ENCODE data around the gene COBL.

DNA sequence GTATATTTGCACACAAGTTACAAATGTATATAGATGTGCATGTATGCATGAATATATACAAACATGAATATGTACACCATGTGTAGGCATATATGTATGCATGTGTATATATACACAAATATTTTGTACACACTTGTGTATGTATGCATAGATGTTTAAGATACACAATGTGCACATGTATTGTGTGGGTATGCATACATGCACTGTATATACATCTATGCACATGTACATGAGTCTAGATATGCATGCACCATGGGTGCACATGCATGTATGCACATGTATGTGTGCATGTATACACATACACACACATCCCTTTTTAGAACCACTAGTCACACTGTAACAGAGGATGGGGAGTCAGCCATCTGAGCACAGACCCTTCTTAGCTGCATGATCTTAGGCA, 249.4 kb downstream of the COBL start:
- TF ChIP-seq, protein P1, sequence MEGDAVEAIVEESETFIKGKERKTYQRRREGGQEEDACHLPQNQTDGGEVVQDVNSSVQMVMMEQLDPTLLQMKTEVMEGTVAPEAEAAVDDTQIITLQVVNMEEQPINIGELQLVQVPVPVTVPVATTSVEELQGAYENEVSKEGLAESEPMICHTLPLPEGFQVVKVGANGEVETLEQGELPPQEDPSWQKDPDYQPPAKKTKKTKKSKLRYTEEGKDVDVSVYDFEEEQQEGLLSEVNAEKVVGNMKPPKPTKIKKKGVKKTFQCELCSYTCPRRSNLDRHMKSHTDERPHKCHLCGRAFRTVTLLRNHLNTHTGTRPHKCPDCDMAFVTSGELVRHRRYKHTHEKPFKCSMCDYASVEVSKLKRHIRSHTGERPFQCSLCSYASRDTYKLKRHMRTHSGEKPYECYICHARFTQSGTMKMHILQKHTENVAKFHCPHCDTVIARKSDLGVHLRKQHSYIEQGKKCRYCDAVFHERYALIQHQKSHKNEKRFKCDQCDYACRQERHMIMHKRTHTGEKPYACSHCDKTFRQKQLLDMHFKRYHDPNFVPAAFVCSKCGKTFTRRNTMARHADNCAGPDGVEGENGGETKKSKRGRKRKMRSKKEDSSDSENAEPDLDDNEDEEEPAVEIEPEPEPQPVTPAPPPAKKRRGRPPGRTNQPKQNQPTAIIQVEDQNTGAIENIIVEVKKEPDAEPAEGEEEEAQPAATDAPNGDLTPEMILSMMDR (IDR thresholded peaks at IDR 0.05): no peak
- TF ChIP-seq POLR2AphosphoS5 (IDR thresholded peaks at IDR 0.05): no peak

All from prostate gland (tissue), 2 donors.